ENCODE results near the gene SLCO1B1. TPM values are rescaled to one million over a fixed set of nuclear protein-coding genes. Genes with fewer than 3 reads are reported as not detected.
"Not testable (repeated sequence)": the region's sequence is repeated elsewhere in the genome, so short reads cannot be mapped to it uniquely, and the experiment has no call there.

Gene SLCO1B1
- not detected for polyA plus RNA-seq (2013, experiment 1 of 2)
- polyA plus RNA-seq (2013, experiment 2 of 2), result not detected

- Histone ChIP-seq H3K27me3 (ENCODE audit: control insufficient read depth in 3 of 3, insufficient read depth in 3 of 3, low read depth in 1 of 3, low read length in 3 of 3) (no peaks in the 10 kb centered on the region), H3K14ac (ENCODE audit: low read length) (no peak within 1 kb of the TSS), H3K4me3 (ENCODE audit: low read length in 2 of 2) (no peak within 1 kb of the TSS), H3K18ac (ENCODE audit: low read length) (no peak within 1 kb of the TSS), H4K91ac (ENCODE audit: low read depth, low read length, poor library complexity) (no peak within 1 kb of the TSS), H3K4ac (ENCODE audit: low read length) (no peak within 1 kb of the TSS), H3K27ac (replicated peaks; ENCODE audit: low read length) (no peak within 1 kb of the TSS), H3K4me1 (ENCODE audit: control insufficient read depth in 2 of 2, insufficient read depth in 1 of 2, low read depth in 1 of 2, low read length in 2 of 2) (no peaks in the 10 kb centered on the region), H2BK12ac (ENCODE audit: low read length) (no peak within 1 kb of the TSS), H2BK120ac (ENCODE audit: low read depth, low read length) (no peak within 1 kb of the TSS), H2BK15ac (ENCODE audit: low read length) (no peak within 1 kb of the TSS), H3K4me2 (ENCODE audit: insufficient read depth, low read length, poor library complexity, severe bottlenecking) (no peak within 1 kb of the TSS), H3K9me3 (replicated peaks in 1 of 2; ENCODE audit: control insufficient read depth in 2 of 2, insufficient read depth in 1 of 2, low read depth in 1 of 2, low read length in 2 of 2) (no peaks in the 10 kb centered on the region), H2AFZ (ENCODE audit: low read length) (no peak within 1 kb of the TSS), H2BK5ac (ENCODE audit: low read length) (no peak within 1 kb of the TSS), H2AK5ac (ENCODE audit: low read depth, low read length) (no peak within 1 kb of the TSS), H3K23ac (ENCODE audit: low read depth, low read length, poor library complexity) (no peak within 1 kb of the TSS), H3K9ac (ENCODE audit: low read depth, low read length, poor library complexity) (no peak within 1 kb of the TSS), H4K8ac (ENCODE audit: low read depth, low read length) (no peak within 1 kb of the TSS), H3K79me1 (ENCODE audit: low read depth, low read length) (no peaks in the 10 kb centered on the region), H3K36me3 (replicated peaks in 1 of 2; ENCODE audit: control insufficient read depth in 2 of 2, insufficient read depth in 2 of 2, low read length in 2 of 2) (no peaks in the 10 kb centered on the region)
- DNase-seq (ENCODE audit: low spot score), result no peak
- WGBS, 2 donors (ENCODE audit: extremely low coverage in 2 of 2, insufficient read length in 2 of 2, insufficient replicate concordance in 1 of 2), result no CpG with 5 or more reads among the region's 3 CpGs
Measured at GRCh38 chr12:21130998-21131397, at the start of gene SLCO1B1. Gene SLCO1B1, plus strand, starts transcription at chr12:21131194. Its CDS starts 10,381 bp downstream, at chr12:21141575.

- not testable (repeated sequence) for H3K27ac ChIP-seq (replicated peaks; ENCODE audit: low read length); H2AK5ac ChIP-seq (ENCODE audit: low read depth, low read length); H2BK5ac ChIP-seq (ENCODE audit: low read length); H3K4ac ChIP-seq (ENCODE audit: low read length); H2AFZ ChIP-seq (ENCODE audit: low read length); H4K8ac ChIP-seq (ENCODE audit: low read depth, low read length); H4K91ac ChIP-seq (ENCODE audit: low read depth, low read length, poor library complexity); DNase-seq (ENCODE audit: low spot score); H2BK15ac ChIP-seq (ENCODE audit: low read length); H3K18ac ChIP-seq (ENCODE audit: low read length); H3K4me1 ChIP-seq (ENCODE audit: control insufficient read depth in 2 of 2, insufficient read depth in 1 of 2, low read depth in 1 of 2, low read length in 2 of 2); H3K27me3 ChIP-seq (ENCODE audit: control insufficient read depth in 3 of 3, insufficient read depth in 3 of 3, low read depth in 1 of 3, low read length in 3 of 3); H3K9ac ChIP-seq (ENCODE audit: low read depth, low read length, poor library complexity); H3K23ac ChIP-seq (ENCODE audit: low read depth, low read length, poor library complexity); H3K4me2 ChIP-seq (ENCODE audit: insufficient read depth, low read length, poor library complexity, severe bottlenecking); H2BK120ac ChIP-seq (ENCODE audit: low read depth, low read length); H3K36me3 ChIP-seq (replicated peaks in 1 of 2; ENCODE audit: control insufficient read depth in 2 of 2, insufficient read depth in 2 of 2, low read length in 2 of 2); H3K4me3 ChIP-seq (ENCODE audit: low read length in 2 of 2); H3K14ac ChIP-seq (ENCODE audit: low read length); H3K9me3 ChIP-seq (replicated peaks in 1 of 2; ENCODE audit: control insufficient read depth in 2 of 2, insufficient read depth in 1 of 2, low read depth in 1 of 2, low read length in 2 of 2); H3K79me1 ChIP-seq (ENCODE audit: low read depth, low read length); H2BK12ac ChIP-seq (ENCODE audit: low read length)
- no CpG with 5 or more reads among the region's 2 CpGs for WGBS, 2 donors (ENCODE audit: extremely low coverage in 2 of 2, insufficient read length in 2 of 2, insufficient replicate concordance in 1 of 2)
Measured at GRCh38 chr12:21084753-21085152, 46.2 kb upstream of the SLCO1B1 start.

DNA sequence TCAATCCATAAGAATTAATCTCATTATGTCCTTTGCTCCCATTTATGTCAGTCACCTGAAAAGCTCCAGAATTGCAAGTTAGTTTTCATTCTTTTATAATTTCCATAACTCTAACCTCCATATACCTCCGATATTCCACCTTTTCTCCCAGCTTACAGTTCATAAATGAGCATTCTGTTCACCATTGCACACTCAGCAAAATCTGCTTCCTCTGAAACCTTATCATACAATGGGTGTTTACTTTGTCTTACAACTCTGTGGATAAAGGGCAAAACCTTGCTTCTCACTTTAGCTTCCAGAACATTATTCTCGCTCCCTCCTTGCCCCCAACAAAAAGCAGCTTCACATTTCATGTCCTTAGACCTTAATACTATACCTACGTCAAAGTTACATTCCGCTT lies 19.3 kb upstream of the SLCO1B1 start:
- Histone ChIP-seq H2BK15ac (ENCODE audit: low read length) (no peak overlapping the region), H3K18ac (ENCODE audit: low read length) (no peak overlapping the region)
- 100% methylated on average over 1 of the region's 4 CpGs; no CpG with 5 or more reads in 1 of the 2 donors for WGBS, 2 donors (ENCODE audit: extremely low coverage in 2 of 2, insufficient read length in 2 of 2, insufficient replicate concordance in 1 of 2)

DNA sequence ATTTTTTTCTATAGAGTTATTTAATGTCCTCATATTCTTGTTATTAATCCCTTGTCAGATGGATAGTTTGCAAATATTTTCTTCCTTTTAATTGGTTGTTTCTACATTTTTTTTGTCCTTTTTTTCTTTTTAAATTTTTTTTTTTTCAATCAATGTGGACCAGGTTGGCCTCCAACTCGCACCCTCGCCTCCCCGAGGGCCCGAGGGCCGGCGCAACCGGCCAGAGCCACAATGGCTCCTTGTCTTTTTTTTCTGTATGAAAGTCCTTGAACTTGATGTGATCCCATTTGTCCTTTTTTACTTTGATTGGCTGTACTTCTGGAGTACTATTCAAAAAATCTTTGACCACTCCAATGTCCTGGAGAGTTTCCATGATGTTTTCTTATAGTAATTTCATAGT lies 17.7 kb upstream of the SLCO1B1 start:
- Histone ChIP-seq H4K91ac (ENCODE audit: low read depth, low read length, poor library complexity) (no peak overlapping the region), H3K9me3 (replicated peaks in 1 of 2; ENCODE audit: control insufficient read depth in 2 of 2, insufficient read depth in 1 of 2, low read depth in 1 of 2, low read length in 2 of 2) (no peaks in the 10 kb centered on the region), H2AFZ (ENCODE audit: low read length) (no peak overlapping the region), H2AK5ac (ENCODE audit: low read depth, low read length) (no peak overlapping the region), H3K18ac (ENCODE audit: low read length) (no peak overlapping the region), H3K27ac (replicated peaks; ENCODE audit: low read length) (no peak overlapping the region), H2BK5ac (ENCODE audit: low read length) (no peak overlapping the region), H3K23ac (ENCODE audit: low read depth, low read length, poor library complexity) (no peak overlapping the region), H3K4me2 (ENCODE audit: insufficient read depth, low read length, poor library complexity, severe bottlenecking) (no peak overlapping the region), H3K9ac (ENCODE audit: low read depth, low read length, poor library complexity) (no peak overlapping the region), H2BK12ac (ENCODE audit: low read length) (no peak overlapping the region), H3K79me1 (ENCODE audit: low read depth, low read length) (no peaks in the 10 kb centered on the region), H3K4ac (ENCODE audit: low read length) (no peak overlapping the region), H2BK15ac (ENCODE audit: low read length) (no peak overlapping the region), H3K4me3 (ENCODE audit: low read length in 2 of 2) (no peak overlapping the region), H4K8ac (ENCODE audit: low read depth, low read length) (no peak overlapping the region), H3K14ac (ENCODE audit: low read length) (no peak overlapping the region), H3K36me3 (replicated peaks in 1 of 2; ENCODE audit: control insufficient read depth in 2 of 2, insufficient read depth in 2 of 2, low read length in 2 of 2) (no peaks in the 10 kb centered on the region), H3K27me3 (ENCODE audit: control insufficient read depth in 3 of 3, insufficient read depth in 3 of 3, low read depth in 1 of 3, low read length in 3 of 3) (no peaks in the 10 kb centered on the region), H3K4me1 (ENCODE audit: control insufficient read depth in 2 of 2, insufficient read depth in 1 of 2, low read depth in 1 of 2, low read length in 2 of 2) (no peaks in the 10 kb centered on the region), H2BK120ac (ENCODE audit: low read depth, low read length) (no peak overlapping the region)
- DNase-seq (ENCODE audit: low spot score), result no peak
- WGBS, 2 donors (ENCODE audit: extremely low coverage in 2 of 2, insufficient read length in 2 of 2, insufficient replicate concordance in 1 of 2), result no CpG with 5 or more reads among the region's 7 CpGs

More for the DNA sequence above, 19.3 kb upstream of the SLCO1B1 start:
- Histone ChIP-seq H3K4me2 (ENCODE audit: insufficient read depth, low read length, poor library complexity, severe bottlenecking) (no peak overlapping the region), H4K91ac (ENCODE audit: low read depth, low read length, poor library complexity) (no peak overlapping the region), H3K14ac (ENCODE audit: low read length) (no peak overlapping the region), H2BK5ac (ENCODE audit: low read length) (no peak overlapping the region), H2BK120ac (ENCODE audit: low read depth, low read length) (no peak overlapping the region), H3K9ac (ENCODE audit: low read depth, low read length, poor library complexity) (no peak overlapping the region), H3K23ac (ENCODE audit: low read depth, low read length, poor library complexity) (no peak overlapping the region), H3K9me3 (replicated peaks in 1 of 2; ENCODE audit: control insufficient read depth in 2 of 2, insufficient read depth in 1 of 2, low read depth in 1 of 2, low read length in 2 of 2) (no peaks in the 10 kb centered on the region), H3K4ac (ENCODE audit: low read length) (no peak overlapping the region), H2AFZ (ENCODE audit: low read length) (no peak overlapping the region), H2BK12ac (ENCODE audit: low read length) (no peak overlapping the region), H3K4me1 (ENCODE audit: control insufficient read depth in 2 of 2, insufficient read depth in 1 of 2, low read depth in 1 of 2, low read length in 2 of 2) (no peaks in the 10 kb centered on the region), H4K8ac (ENCODE audit: low read depth, low read length) (no peak overlapping the region), H2AK5ac (ENCODE audit: low read depth, low read length) (no peak overlapping the region), H3K36me3 (replicated peaks in 1 of 2; ENCODE audit: control insufficient read depth in 2 of 2, insufficient read depth in 2 of 2, low read length in 2 of 2) (no peaks in the 10 kb centered on the region), H3K79me1 (ENCODE audit: low read depth, low read length) (no peaks in the 10 kb centered on the region), H3K27ac (replicated peaks; ENCODE audit: low read length) (no peak overlapping the region), H3K4me3 (ENCODE audit: low read length in 2 of 2) (no peak overlapping the region), H3K27me3 (ENCODE audit: control insufficient read depth in 3 of 3, insufficient read depth in 3 of 3, low read depth in 1 of 3, low read length in 3 of 3) (no peaks in the 10 kb centered on the region)
- DNase-seq (ENCODE audit: low spot score), result no peak
